GM19452 (cell line): ENCODE results near the gene ZNF215.
A peak's percentile ranks its signal among the peaks of the same experiment; 100 is the strongest.
"Not testable (repeated sequence)": the region's sequence is repeated elsewhere in the genome, so short reads cannot be mapped to it uniquely, and the experiment has no call there.

ENCODE experiments used
- ATAC-seq: cut with Tn5 transposase; IDR thresholded peaks from one replicate; pipeline ENCODE4 v1.9.1; 2021; ENCODE audit not compliant: unreplicated experiment

ZNF215 gene

GRCh38 chr11:6932145-6932544 lies 5.9 kb downstream of the ZNF215 start:
- ATAC-seq, result no peak

GRCh38 chr11:6941970-6942369 lies 15.7 kb downstream of the ZNF215 start:
- ATAC-seq, result no peak

- no peak for ATAC-seq
These were observed 16.9 kb downstream of the ZNF215 start for GRCh38 chr11:6943131-6943530.

GRCh38 chr11:6954248-6954647 lies 28.0 kb downstream of the ZNF215 start:
- not testable (repeated sequence) for ATAC-seq

GRCh38 chr11:6962141-6962540 lies 35.9 kb downstream of the ZNF215 start:
- ATAC-seq, result no peak

- ATAC-seq, result peak; percentile 64
These were observed 36.4 kb downstream of the ZNF215 start for GRCh38 chr11:6962673-6963072.

GRCh38 chr11:6968816-6969215 lies 42.6 kb downstream of the ZNF215 start:
- ATAC-seq, result no peak

GRCh38 chr11:6969854-6970253 lies 43.6 kb downstream of the ZNF215 start:
- ATAC-seq, result not testable (repeated sequence)

GRCh38 chr11:6979365-6979764 lies 53.1 kb downstream of the ZNF215 start:
- ATAC-seq, result no peak

GRCh38 chr11:6986487-6986886 lies 60.3 kb downstream of the ZNF215 start:
- no peak for ATAC-seq

GRCh38 chr11:6988506-6988905 lies 62.3 kb downstream of the ZNF215 start:
- ATAC-seq, result no peak

- ATAC-seq, result no peak
These were observed 65.0 kb downstream of the ZNF215 start for GRCh38 chr11:6991227-6991626.

GRCh38 chr11:6992026-6992425 lies 65.8 kb downstream of the ZNF215 start:
- ATAC-seq, result no peak

- ATAC-seq, result no peak
These were observed 66.5 kb downstream of the ZNF215 start for GRCh38 chr11:6992457-6993417.

GRCh38 chr11:6995703-6996102 lies 69.5 kb downstream of the ZNF215 start:
- no peak for ATAC-seq

- ATAC-seq, result no peak
These were observed 78.3 kb downstream of the ZNF215 start for GRCh38 chr11:7004482-7004881.
